ENCODE measurements around the gene PMS1. TPM values are rescaled to one million over a fixed set of nuclear protein-coding genes. Genes with fewer than 3 reads are reported as not detected.

The PMS1 gene
- total RNA-seq, 4 donors from 2014 or later, result 12.0 to 15.0 (median 12.8) TPM

DNA sequence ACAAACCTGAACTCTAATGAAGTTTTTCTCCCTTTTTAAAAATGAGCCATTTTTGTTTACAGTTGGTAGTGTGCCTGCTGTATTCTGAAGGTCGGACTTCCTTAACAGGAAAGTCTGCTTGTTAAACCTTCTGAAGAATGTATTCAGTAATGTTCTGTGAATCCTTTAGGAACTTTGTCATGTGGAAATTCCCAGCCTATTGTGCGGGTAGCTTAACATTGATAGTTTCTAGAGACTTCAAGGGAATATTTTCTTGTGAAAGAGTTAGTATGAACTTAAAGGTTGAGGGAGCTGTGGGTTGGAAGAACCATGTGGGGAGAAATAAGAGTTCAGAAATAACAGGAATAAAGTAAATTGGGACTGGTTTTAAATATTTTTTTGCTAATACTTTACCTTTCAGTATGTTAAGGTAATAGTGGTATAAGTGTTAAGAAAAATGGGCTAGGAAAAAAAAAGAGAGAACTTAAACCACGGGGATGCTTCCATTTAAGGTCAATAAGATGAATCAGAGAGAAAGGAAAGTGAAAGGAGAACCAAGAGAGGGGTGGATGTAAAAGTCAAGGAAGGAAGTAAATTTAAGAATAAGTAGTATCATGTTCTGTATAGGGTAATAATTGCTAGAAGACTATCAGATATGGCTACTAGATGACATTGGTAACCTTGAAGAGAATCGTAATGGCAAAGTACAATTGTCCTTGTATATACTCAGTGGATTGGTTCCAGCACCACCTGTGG is 90.5 kb downstream of the PMS1 start:
- Histone ChIP-seq H3K4me3 (no peak overlapping the region), H3K27me3 (no peaks in the 10 kb centered on the region), H3K27ac (replicated peaks in 1 of 4) (no peak overlapping the region), H3K4me1 (no peaks in the 10 kb centered on the region), H3K36me3 (peaks cover 0 to 25% (median 2%) of the 10 kb centered on the region in 4 donors), H3K9me3 (peaks cover 0 to 4% (median 0%) of the 10 kb centered on the region in 4 donors)
- 82% methylated on average over 4 of the region's 4 CpGs for WGBS
- no peak for DNase-seq (ENCODE audit: extremely low spot score)
- intact Hi-C loops (cut with DNase I), result no loop called here
- TF ChIP-seq EP300 (IDR thresholded peaks at IDR 0.05) (no peak), POLR2AphosphoS5 (IDR thresholded peaks at IDR 0.05) (no peak), POLR2A (IDR thresholded peaks at IDR 0.05; ENCODE audit: low read depth) (no peak)
- TF ChIP-seq, protein P1, sequence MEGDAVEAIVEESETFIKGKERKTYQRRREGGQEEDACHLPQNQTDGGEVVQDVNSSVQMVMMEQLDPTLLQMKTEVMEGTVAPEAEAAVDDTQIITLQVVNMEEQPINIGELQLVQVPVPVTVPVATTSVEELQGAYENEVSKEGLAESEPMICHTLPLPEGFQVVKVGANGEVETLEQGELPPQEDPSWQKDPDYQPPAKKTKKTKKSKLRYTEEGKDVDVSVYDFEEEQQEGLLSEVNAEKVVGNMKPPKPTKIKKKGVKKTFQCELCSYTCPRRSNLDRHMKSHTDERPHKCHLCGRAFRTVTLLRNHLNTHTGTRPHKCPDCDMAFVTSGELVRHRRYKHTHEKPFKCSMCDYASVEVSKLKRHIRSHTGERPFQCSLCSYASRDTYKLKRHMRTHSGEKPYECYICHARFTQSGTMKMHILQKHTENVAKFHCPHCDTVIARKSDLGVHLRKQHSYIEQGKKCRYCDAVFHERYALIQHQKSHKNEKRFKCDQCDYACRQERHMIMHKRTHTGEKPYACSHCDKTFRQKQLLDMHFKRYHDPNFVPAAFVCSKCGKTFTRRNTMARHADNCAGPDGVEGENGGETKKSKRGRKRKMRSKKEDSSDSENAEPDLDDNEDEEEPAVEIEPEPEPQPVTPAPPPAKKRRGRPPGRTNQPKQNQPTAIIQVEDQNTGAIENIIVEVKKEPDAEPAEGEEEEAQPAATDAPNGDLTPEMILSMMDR (IDR thresholded peaks at IDR 0.05), result no peak

DNA sequence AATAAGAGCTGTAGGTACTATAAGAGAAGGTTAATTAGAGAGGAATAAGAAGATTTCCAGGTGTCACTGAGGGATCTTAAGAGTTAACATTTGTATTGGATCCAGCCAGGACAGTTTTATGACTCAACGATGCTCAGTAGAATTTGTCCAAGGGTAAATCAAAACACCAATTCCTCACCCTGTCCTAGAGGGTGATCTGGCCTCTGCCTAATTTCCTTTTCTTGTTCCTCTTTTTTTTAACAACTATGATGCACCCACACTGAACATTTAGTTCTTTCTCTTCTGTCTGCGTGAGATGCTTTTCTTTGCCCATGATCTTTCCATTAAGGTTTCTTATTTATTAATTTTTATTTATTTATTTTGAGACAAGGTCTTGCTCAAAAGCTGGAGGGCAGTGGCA is 92.0 kb downstream of the PMS1 start:
- intact Hi-C loops (cut with DNase I), result no loop called here
- no peak for DNase-seq (ENCODE audit: extremely low spot score)
- Histone ChIP-seq H3K4me3 (no peak overlapping the region), H3K27me3 (no peaks in the 10 kb centered on the region), H3K4me1 (no peaks in the 10 kb centered on the region), H3K36me3 (peaks cover 0 to 25% (median 2%) of the 10 kb centered on the region in 4 donors), H3K27ac (replicated peaks in 1 of 4) (no peak overlapping the region), H3K9me3 (peaks cover 0 to 4% (median 0%) of the 10 kb centered on the region in 4 donors)
- WGBS, result 69% methylated on average over 2 of the region's 2 CpGs
- no peak for TF ChIP-seq EP300 (IDR thresholded peaks at IDR 0.05)
- TF ChIP-seq, protein P1 (IDR thresholded peaks at IDR 0.05), result no peak
- no peak for TF ChIP-seq POLR2AphosphoS5 (IDR thresholded peaks at IDR 0.05)
- TF ChIP-seq POLR2A (IDR thresholded peaks at IDR 0.05; ENCODE audit: low read depth), result no peak

DNA sequence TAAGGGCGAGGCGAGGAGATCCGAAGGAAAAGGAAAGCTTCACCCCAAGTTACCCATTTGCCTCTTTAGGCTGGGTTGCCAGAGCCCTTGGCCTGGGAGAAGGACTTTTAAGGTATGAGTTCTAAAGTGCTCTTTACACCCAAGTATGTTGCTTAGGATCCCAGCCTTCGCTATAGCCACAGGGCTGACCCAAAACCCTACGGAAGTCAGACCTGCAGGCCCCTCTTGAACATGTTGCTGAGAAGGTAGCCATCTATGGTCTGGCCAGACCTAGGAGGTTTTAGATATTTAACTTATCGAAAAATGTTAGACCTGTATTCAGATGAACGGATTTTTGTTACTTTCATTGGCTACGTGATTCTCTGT is 95.4 kb downstream of the PMS1 start:
- Histone ChIP-seq H3K9me3 (peaks cover 0 to 4% (median 0%) of the 10 kb centered on the region in 4 donors), H3K27me3 (no peaks in the 10 kb centered on the region), H3K36me3 (peaks cover 0 to 12% (median 2%) of the 10 kb centered on the region in 4 donors), H3K4me1 (no peaks in the 10 kb centered on the region), H3K4me3 (no peak overlapping the region), H3K27ac (replicated peaks in 1 of 4) (no peak overlapping the region)
- intact Hi-C loops (cut with DNase I), result no loop called here
- DNase-seq (ENCODE audit: extremely low spot score), result no peak
- WGBS, result 94% methylated on average over 8 of the region's 8 CpGs
- TF ChIP-seq, protein P1 (IDR thresholded peaks at IDR 0.05), result no peak
- no peak for TF ChIP-seq EP300 (IDR thresholded peaks at IDR 0.05)
- TF ChIP-seq POLR2AphosphoS5 (IDR thresholded peaks at IDR 0.05), result no peak
- no peak for TF ChIP-seq POLR2A (IDR thresholded peaks at IDR 0.05; ENCODE audit: low read depth)

DNA sequence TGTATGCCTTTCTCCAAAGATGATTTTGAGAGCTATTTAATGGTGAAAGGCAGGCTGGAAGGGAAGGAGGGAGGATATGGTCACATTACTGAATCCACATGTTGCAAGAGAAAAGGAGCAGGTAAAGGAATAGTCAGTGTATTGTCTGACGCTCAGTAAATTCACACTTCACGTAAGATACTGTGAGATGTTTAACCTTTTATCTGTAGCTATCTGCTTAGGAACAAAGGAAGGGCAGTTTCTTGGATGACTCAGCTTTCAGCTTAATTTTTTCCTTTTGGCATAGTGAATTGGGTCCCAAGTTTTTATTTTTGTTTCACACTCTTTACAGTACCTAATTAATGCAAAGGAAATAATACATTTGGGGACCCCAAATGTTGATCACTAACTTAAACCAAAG is 96.2 kb downstream of the PMS1 start:
- 69% methylated on average over 2 of the region's 2 CpGs for WGBS
- H3K27me3 ChIP-seq, result no peaks in the 10 kb centered on the region
- H3K4me1 ChIP-seq, result no peaks in the 10 kb centered on the region
- no peak for DNase-seq (ENCODE audit: extremely low spot score)
- TF ChIP-seq, protein P1 (IDR thresholded peaks at IDR 0.05), result no peak
- no peak for TF ChIP-seq EP300 (IDR thresholded peaks at IDR 0.05)
- TF ChIP-seq POLR2A (IDR thresholded peaks at IDR 0.05; ENCODE audit: low read depth), result no peak
- no peak for TF ChIP-seq POLR2AphosphoS5 (IDR thresholded peaks at IDR 0.05)
- no peak overlapping the region for H3K4me3 ChIP-seq
- H3K36me3 ChIP-seq, result peaks cover 0 to 8% (median 2%) of the 10 kb centered on the region in 4 donors
- peaks cover 0 to 4% (median 0%) of the 10 kb centered on the region in 4 donors for H3K9me3 ChIP-seq
- intact Hi-C loops (cut with DNase I), result no loop called here
- no peak overlapping the region for H3K27ac ChIP-seq (replicated peaks in 1 of 4)
